NCI-H1417 (cell line): ENCODE results near the gene PLAGL1.

Source experiments
- DNase-seq, 3 experiments: peaks; one replicate each; lab custom pipeline; 2025; lab: John Stamatoyannopoulos, UW

The PLAGL1 gene

GRCh38 chr6:143965503-143966171 lies 42.4 kb downstream of the PLAGL1 start:
- DNase-seq: no peak

GRCh38 chr6:143964674-143965081 lies 43.4 kb downstream of the PLAGL1 start:
- DNase-seq: no peak

GRCh38 chr6:143963158-143963919 lies 44.7 kb downstream of the PLAGL1 start:
- no peak for DNase-seq

- DNase-seq: no peak
Measured at GRCh38 chr6:143961886-143962878, 45.9 kb downstream of the PLAGL1 start.

- DNase-seq: no peak
Measured at GRCh38 chr6:143961066-143961465, 47.0 kb downstream of the PLAGL1 start.

- DNase-seq: no peak
Measured at GRCh38 chr6:143959927-143960326, 48.1 kb downstream of the PLAGL1 start.

GRCh38 chr6:143958839-143959399 lies 49.1 kb downstream of the PLAGL1 start:
- DNase-seq: peak in 1 of 3 experiments; percentile 18

- no peak for DNase-seq
Measured at GRCh38 chr6:143957679-143958274, 50.3 kb downstream of the PLAGL1 start.

GRCh38 chr6:143955971-143956370 lies 52.1 kb downstream of the PLAGL1 start:
- DNase-seq: no peak

- DNase-seq: no peak
Measured at GRCh38 chr6:143953922-143954321, 54.1 kb downstream of the PLAGL1 start.

- peak; percentile 9 to 52 (median 37) for DNase-seq
Measured at GRCh38 chr6:143952947-143953701, 54.9 kb downstream of the PLAGL1 start.

- DNase-seq: no peak
Measured at GRCh38 chr6:143952060-143952778, 55.8 kb downstream of the PLAGL1 start.

- DNase-seq: no peak
Measured at GRCh38 chr6:143950875-143951274, 57.2 kb downstream of the PLAGL1 start.

GRCh38 chr6:143949962-143950361 lies 58.1 kb downstream of the PLAGL1 start:
- DNase-seq: no peak

GRCh38 chr6:143949535-143949934 lies 58.5 kb downstream of the PLAGL1 start:
- no peak for DNase-seq

- no peak for DNase-seq
Measured at GRCh38 chr6:143948208-143948607, 59.9 kb downstream of the PLAGL1 start.

GRCh38 chr6:143941852-143942627 lies 66.0 kb downstream of the PLAGL1 start:
- peak; percentile 29 to 60 (median 56) for DNase-seq

GRCh38 chr6:143940011-143940597 lies 68.0 kb downstream of the PLAGL1 start:
- DNase-seq: peak; percentile 46 to 76 (median 54)

GRCh38 chr6:143939364-143939763 lies 68.7 kb downstream of the PLAGL1 start:
- DNase-seq: peak in 1 of 3 experiments; percentile 31
